CD4-positive, alpha-beta T cell (primary cell): ENCODE results near the gene PDE5A. TPM values are rescaled to one million over a fixed set of nuclear protein-coding genes. Genes with fewer than 3 reads are reported as not detected.

Experiments used
- ATAC-seq: fragments of 200-7000 bp; cut with Tn5 transposase; one replicate; pipeline ENCODE4 v1.10.0; 2022; ENCODE audit warnings: mild to moderate bottlenecking; ENCODE audit not compliant: poor library complexity
- CTCF ChIA-PET: fragments of 350-600 bp; sonication (Branson Sonifier 250); formaldehyde crosslinking; loops from one replicate; lab custom pipeline; 2021; ENCODE audit warnings: antibody characterized with exemption, inconsistent platforms; lab: Charles Lee
- POLR2A ChIA-PET: fragments of 350-600 bp; sonication (Branson Sonifier 250); formaldehyde crosslinking; loops from one replicate; lab custom pipeline; 2021; ENCODE audit warnings: antibody characterized with exemption, inconsistent platforms; lab: Charles Lee
- DNase-seq, 14 experiments: peaks; one replicate each; pipeline ENCODE4 v3.0.0-alpha.2; 2013 to 2020; ENCODE audit warnings: mixed read lengths in 2 of 14
- H3K27ac ChIP-seq, 2 donors: one replicate each; pipeline versions ENCODE4 v1.5.1 to v1.7.0; 2013; ENCODE audit warnings: low read length in 2 of 2, low read depth in 1 of 2, mild to moderate bottlenecking in 1 of 2
- H3K27me3 ChIP-seq, 2 experiments: 1 replicate in 1 of 2; 2 replicates in 1 of 2; pipeline versions ENCODE4 v1.6.1 to v1.7.0; 2013; ENCODE audit warnings: low read length in 2 of 2, control low read depth in 1 of 2, mild to moderate bottlenecking in 1 of 2, moderate library complexity in 1 of 2; ENCODE audit not compliant: insufficient read depth in 2 of 2, control insufficient read depth in 1 of 2
- H3K36me3 ChIP-seq: one replicate; pipeline ENCODE4 v1.6.1; 2013; ENCODE audit warnings: low read length, control low read depth; ENCODE audit not compliant: insufficient read depth
- H3K4me1 ChIP-seq: one replicate; pipeline ENCODE4 v1.6.1; 2013; ENCODE audit warnings: low read length, control low read depth; ENCODE audit not compliant: insufficient read depth
- H3K4me3 ChIP-seq: one replicate; pipeline ENCODE4 v1.5.1; 2013; ENCODE audit warnings: mild to moderate bottlenecking, low read length, moderate library complexity
- H3K9me3 ChIP-seq, 2 experiments: 1 replicate in 1 of 2; 2 replicates in 1 of 2; pipeline versions ENCODE4 v1.6.1 to v1.7.0; 2013; ENCODE audit warnings: low read length in 2 of 2, mild to moderate bottlenecking in 2 of 2, control low read depth in 1 of 2, moderate library complexity in 1 of 2; ENCODE audit not compliant: control insufficient read depth in 1 of 2, insufficient read depth in 1 of 2
- H3K27ac Mint-ChIP-seq: one replicate; pipeline ENCODE4 v1.8.0; 2020; ENCODE audit warnings: mixed read lengths
- H3K27me3 Mint-ChIP-seq: one replicate; pipeline ENCODE4 v1.8.0; 2021; ENCODE audit warnings: mixed read lengths
- H3K36me3 Mint-ChIP-seq: one replicate; pipeline ENCODE4 v1.8.0; 2021; ENCODE audit warnings: low read depth, mixed read lengths
- H3K4me1 Mint-ChIP-seq: one replicate; pipeline ENCODE4 v1.8.0; 2021; ENCODE audit warnings: low read depth, mixed read lengths
- H3K4me3 Mint-ChIP-seq: one replicate; pipeline ENCODE4 v1.8.0; 2020; ENCODE audit warnings: mild to moderate bottlenecking, mixed read lengths
- H3K9me3 Mint-ChIP-seq: one replicate; pipeline ENCODE4 v1.8.0; 2020; ENCODE audit warnings: mixed read lengths
- intact Hi-C, 2 experiments: fragments of 100-400 bp; cut with DNase I in 1 of 2; cut with micrococcal nuclease in 1 of 2; formaldehyde crosslinking; loops; one replicate each; pipeline versions ENCODE4 v1.15.1 to v1.9.0; 2023 to 2025; cut with DNase I, micrococcal nuclease
- total RNA-seq, 174 experiments: library from RNA in 2 of 174; stranded (reverse) in 2 of 174; gene quantifications; one replicate each; pipeline ENCODE4 v1.2.3 and lab custom pipeline; 2021 to 2026
- TF ChIP-seq, protein P1 (sequence below): fragments of 200-600 bp; IDR thresholded peaks from one replicate; pipeline ENCODE4 v1.8.0; 2022; ENCODE audit warnings: antibody characterized with exemption, mild to moderate bottlenecking

Gene PDE5A
- total RNA-seq, 2 experiments from 2014 or later, result 0.11 to 0.56 TPM

GRCh38 chr4:119629142-119629471 lies 503 bp upstream of the PDE5A start:
- no peaks in the 10 kb centered on the region for H3K9me3 ChIP-seq
- Mint-ChIP-seq H3K4me1 (peaks cover 28% of the 10 kb centered on the region), H3K4me3 (peak overlapping the region; percentile 94), H3K36me3 (no peaks in the 10 kb centered on the region), H3K27ac (no peak overlapping the region), H3K27me3 (peaks cover 36% of the 10 kb centered on the region), H3K9me3 (no peaks in the 10 kb centered on the region)
- peaks cover 5 to 6% of the 10 kb centered on the region in 2 experiments for H3K27me3 ChIP-seq
- peaks cover 23% of the 10 kb centered on the region for H3K4me1 ChIP-seq
- peak overlapping the region; percentile 64 for H3K4me3 ChIP-seq
- POLR2A ChIA-PET, result interaction anchor here (0.6 to 1.1 kb wide), 4 partner anchors 331 to 1528 kb away, joined by 3 read pairs; partner anchors contain the start of gene USP53
- ATAC-seq, result peak; percentile 27
- DNase-seq, result no peak
- intact Hi-C loops, result loop anchor here (2.0 to 10.0 kb wide), 4 partner anchors 174 to 647 kb away; no protein-coding TSS in a partner anchor
- H3K36me3 ChIP-seq, result no peaks in the 10 kb centered on the region
- CTCF ChIA-PET, result interaction anchor here (0.8 to 2.1 kb wide), 9 partner anchors 8 to 438 kb away, joined by 3 to 12 read pairs (median 4); partner anchors contain the start of gene MAD2L1
- H3K27ac ChIP-seq, result no peak overlapping the region
- TF ChIP-seq, protein P1, sequence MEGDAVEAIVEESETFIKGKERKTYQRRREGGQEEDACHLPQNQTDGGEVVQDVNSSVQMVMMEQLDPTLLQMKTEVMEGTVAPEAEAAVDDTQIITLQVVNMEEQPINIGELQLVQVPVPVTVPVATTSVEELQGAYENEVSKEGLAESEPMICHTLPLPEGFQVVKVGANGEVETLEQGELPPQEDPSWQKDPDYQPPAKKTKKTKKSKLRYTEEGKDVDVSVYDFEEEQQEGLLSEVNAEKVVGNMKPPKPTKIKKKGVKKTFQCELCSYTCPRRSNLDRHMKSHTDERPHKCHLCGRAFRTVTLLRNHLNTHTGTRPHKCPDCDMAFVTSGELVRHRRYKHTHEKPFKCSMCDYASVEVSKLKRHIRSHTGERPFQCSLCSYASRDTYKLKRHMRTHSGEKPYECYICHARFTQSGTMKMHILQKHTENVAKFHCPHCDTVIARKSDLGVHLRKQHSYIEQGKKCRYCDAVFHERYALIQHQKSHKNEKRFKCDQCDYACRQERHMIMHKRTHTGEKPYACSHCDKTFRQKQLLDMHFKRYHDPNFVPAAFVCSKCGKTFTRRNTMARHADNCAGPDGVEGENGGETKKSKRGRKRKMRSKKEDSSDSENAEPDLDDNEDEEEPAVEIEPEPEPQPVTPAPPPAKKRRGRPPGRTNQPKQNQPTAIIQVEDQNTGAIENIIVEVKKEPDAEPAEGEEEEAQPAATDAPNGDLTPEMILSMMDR, result peak; percentile 55

- intact Hi-C loops, result loop anchor here (1.0 to 10.0 kb wide), 5 partner anchors 173 to 645 kb away; no protein-coding TSS in a partner anchor
- Histone ChIP-seq H3K9me3 (no peaks in the 10 kb centered on the region), H3K27ac (no peak overlapping the region), H3K4me1 (peaks cover 23% of the 10 kb centered on the region), H3K4me3 (peak overlapping the region; percentile 64), H3K36me3 (no peaks in the 10 kb centered on the region), H3K27me3 (peaks cover 5 to 6% of the 10 kb centered on the region in 2 experiments)
- TF ChIP-seq, protein P1, result peak; percentile 45
- H3K27ac Mint-ChIP-seq, result peak overlapping the region; percentile 75
- H3K4me3 Mint-ChIP-seq, result peak overlapping the region; percentile 94
- peaks cover 28% of the 10 kb centered on the region for H3K4me1 Mint-ChIP-seq
- DNase-seq (peak; percentile 11 to 80 (median 46)), ATAC-seq (peak; percentile 60)
- ChIA-PET POLR2A (no interaction called here), CTCF (interaction anchor here (0.6 to 2.1 kb wide), 4 partner anchors 10 to 423 kb away, joined by 3 to 12 read pairs (median 8); no protein-coding TSS in a partner anchor)
- no peaks in the 10 kb centered on the region for H3K9me3 Mint-ChIP-seq
- no peaks in the 10 kb centered on the region for H3K36me3 Mint-ChIP-seq
- peaks cover 27% of the 10 kb centered on the region for H3K27me3 Mint-ChIP-seq
These were observed 1.0 kb downstream of the PDE5A start for GRCh38 chr4:119627267-119628255.

GRCh38 chr4:119626943-119627266 lies 1.7 kb downstream of the PDE5A start:
- ChIA-PET POLR2A (no interaction called here), CTCF (interaction anchor here (0.6 to 2.1 kb wide), 2 partner anchors 11 to 327 kb away, joined by 3 to 12 read pairs; no protein-coding TSS in a partner anchor)
- Histone ChIP-seq H3K9me3 (no peaks in the 10 kb centered on the region), H3K27me3 (peaks cover 5 to 6% of the 10 kb centered on the region in 2 experiments), H3K27ac (no peak overlapping the region), H3K4me1 (peaks cover 23% of the 10 kb centered on the region), H3K36me3 (no peaks in the 10 kb centered on the region), H3K4me3 (peak overlapping the region; percentile 64)
- Mint-ChIP-seq H3K27ac (no peak overlapping the region), H3K27me3 (peaks cover 21% of the 10 kb centered on the region), H3K4me1 (peaks cover 28% of the 10 kb centered on the region), H3K36me3 (no peaks in the 10 kb centered on the region), H3K4me3 (peak overlapping the region; percentile 90), H3K9me3 (no peaks in the 10 kb centered on the region)
- peak in 1 of 14 experiments; percentile 18 for DNase-seq
- ATAC-seq, result peak; percentile 6
- TF ChIP-seq, protein P1, result no peak
- intact Hi-C loops, result loop anchor here (1.0 to 10.0 kb wide), 4 partner anchors 172 to 645 kb away; no protein-coding TSS in a partner anchor
